Measurements from ENCODE around the gene WDSUB1.

The WDSUB1 gene

GRCh38 chr2:159266554-159266953 is 19.9 kb downstream of the WDSUB1 start:
- DNase-seq (ENCODE audit: low read depth in 1 of 2, low spot score in 1 of 2): no peak

- no peak for DNase-seq (ENCODE audit: low read depth in 1 of 2, low spot score in 1 of 2)
These were observed 21.3 kb downstream of the WDSUB1 start for GRCh38 chr2:159265171-159265576.

- DNase-seq (ENCODE audit: low read depth in 1 of 2, low spot score in 1 of 2): no peak
These were observed 23.6 kb downstream of the WDSUB1 start for GRCh38 chr2:159262904-159263303.

- no peak for DNase-seq (ENCODE audit: low read depth in 1 of 2, low spot score in 1 of 2)
These were observed 24.3 kb downstream of the WDSUB1 start for GRCh38 chr2:159262226-159262625.

- DNase-seq (ENCODE audit: low read depth in 1 of 2, low spot score in 1 of 2): no peak
These were observed 30.3 kb downstream of the WDSUB1 start for GRCh38 chr2:159256159-159256558.

GRCh38 chr2:159252905-159253304 is 33.6 kb downstream of the WDSUB1 start:
- no peak for DNase-seq (ENCODE audit: low read depth in 1 of 2, low spot score in 1 of 2)

- no peak for DNase-seq (ENCODE audit: low read depth in 1 of 2, low spot score in 1 of 2)
These were observed 35.0 kb downstream of the WDSUB1 start for GRCh38 chr2:159251296-159252173.

- no peak for DNase-seq (ENCODE audit: low read depth in 1 of 2, low spot score in 1 of 2)
These were observed 36.4 kb downstream of the WDSUB1 start for GRCh38 chr2:159249990-159250715.

- DNase-seq (ENCODE audit: low read depth in 1 of 2, low spot score in 1 of 2): no peak
These were observed 40.0 kb downstream of the WDSUB1 start for GRCh38 chr2:159246325-159246988.

- DNase-seq (ENCODE audit: low read depth in 1 of 2, low spot score in 1 of 2): no peak
These were observed 43.0 kb downstream of the WDSUB1 start for GRCh38 chr2:159243529-159243928.

- DNase-seq (ENCODE audit: low read depth in 1 of 2, low spot score in 1 of 2): no peak
These were observed 51.6 kb downstream of the WDSUB1 start for GRCh38 chr2:159234868-159235267.

GRCh38 chr2:159232456-159233170 is 53.9 kb downstream of the WDSUB1 start:
- no peak for DNase-seq (ENCODE audit: low read depth in 1 of 2, low spot score in 1 of 2)

GRCh38 chr2:159230145-159230877 is 56.2 kb downstream of the WDSUB1 start:
- DNase-seq (ENCODE audit: low read depth in 1 of 2, low spot score in 1 of 2): no peak

GRCh38 chr2:159229476-159230144 is 56.9 kb downstream of the WDSUB1 start:
- no peak for DNase-seq (ENCODE audit: low read depth in 1 of 2, low spot score in 1 of 2)

GRCh38 chr2:159228081-159228581 is 58.4 kb downstream of the WDSUB1 start:
- DNase-seq (ENCODE audit: low read depth in 1 of 2, low spot score in 1 of 2): no peak

GRCh38 chr2:159227467-159227866 is 59.0 kb downstream of the WDSUB1 start:
- DNase-seq (ENCODE audit: low read depth in 1 of 2, low spot score in 1 of 2): no peak

- DNase-seq (ENCODE audit: low read depth in 1 of 2, low spot score in 1 of 2): no peak
These were observed 59.7 kb downstream of the WDSUB1 start for GRCh38 chr2:159226608-159227385.

GRCh38 chr2:159226059-159226461 is 60.4 kb downstream of the WDSUB1 start:
- DNase-seq (ENCODE audit: low read depth in 1 of 2, low spot score in 1 of 2): no peak

Data from activated CD4-positive, alpha-beta T cell treated with anti-CD3 and anti-CD28 coated beads, Interleukin-2, amount 50 U/mL, for 24 hours (primary cell).